K562 (cell line): ENCODE data around the gene COL11A2. TPM values are rescaled to one million over a fixed set of nuclear protein-coding genes. Genes with fewer than 3 reads are reported as not detected.

Experiments used
- ATAC-seq: fragments of 200-7000 bp; cut with Tn5 transposase; 3 replicates; pipeline ENCODE4 v1.9.1; 2020; ENCODE audit warnings: moderate library complexity
- BruUV-seq: library from RNA; stranded (reverse); fragments of 400-500 nt; replicated peaks from 2 replicates; lab custom pipeline; 2021; lab: Mats Ljungman, UMichigan
- CTCF ChIA-PET: fragments of 300-600 bp; formaldehyde crosslinking; extraction: SDS; loops from one replicate; lab custom pipeline; 2021; ENCODE audit warnings: low intra/inter-chr PET ratio; lab: Yijun Ruan, JAX
- POLR2A ChIA-PET: fragments of 300-600, 350-650 bp; sonication (Branson Sonifier 250); formaldehyde crosslinking; extraction: SDS; loops from one replicate; lab custom pipeline; 2021; ENCODE audit warnings: antibody characterized with exemption, inconsistent platforms; lab: Yijun Ruan, JAX
- DNase-seq, 4 experiments: peaks; one replicate each; pipeline versions ENCODE4 v3.0.0 to v3.0.0-alpha.2; 2011 to 2018; ENCODE audit warnings: low spot score in 3 of 4, mixed read lengths in 3 of 4; ENCODE audit errors: extremely low read depth in 1 of 4
- FAIRE-seq: peaks from 2 replicates; lab custom pipeline; 2011; peaks lifted over from hg19 to GRCh38; lab: Jason Lieb, UNC
- H2AFZ ChIP-seq: 2 replicates; pipeline ENCODE4 v1.6.0; 2011; ENCODE audit warnings: low read depth, low read length, control low read depth, inconsistent platforms
- H3K27ac ChIP-seq: fragments of 200-600 bp; 3 replicates; pipeline ENCODE4 v1.8.0; 2011; ENCODE audit warnings: low read depth, mild to moderate bottlenecking, control low read depth, inconsistent platforms, low read length, moderate library complexity, mixed read lengths; ENCODE audit errors: extremely low read depth
- H3K27me3 ChIP-seq, 2 experiments: fragments of 300-600 bp in 1 of 2; 2 replicates in 1 of 2; 3 replicates in 1 of 2; pipeline versions ENCODE4 v1.6.0 to v1.8.0; 2011; ENCODE audit warnings: inconsistent platforms in 2 of 2, low read length in 2 of 2, mild to moderate bottlenecking in 1 of 2, mixed read lengths in 1 of 2, moderate library complexity in 1 of 2; ENCODE audit not compliant: control insufficient read depth in 2 of 2, insufficient read depth in 2 of 2
- H3K36me3 ChIP-seq: fragments of 300-600 bp; 3 replicates; pipeline ENCODE4 v1.8.0; 2011; ENCODE audit warnings: mild to moderate bottlenecking, low read length, inconsistent platforms; ENCODE audit not compliant: control insufficient read depth, insufficient read depth
- H3K4me1 ChIP-seq, 2 experiments: fragments of 200-600 bp in 1 of 2; replicated peaks in 1 of 2; 2 replicates in 1 of 2; 3 replicates in 1 of 2; pipeline versions ENCODE4 v1.5.1 to v1.8.0; 2011; ENCODE audit warnings: inconsistent platforms in 2 of 2, low read length in 2 of 2, mild to moderate bottlenecking in 1 of 2, mixed read lengths in 1 of 2, moderate library complexity in 1 of 2; ENCODE audit not compliant: control insufficient read depth in 2 of 2, insufficient read depth in 2 of 2
- H3K4me2 ChIP-seq: 2 replicates; pipeline ENCODE4 v1.6.1; 2011; ENCODE audit warnings: low read length, control low read depth, inconsistent platforms, mixed read lengths; ENCODE audit not compliant: insufficient read depth
- H3K4me3 ChIP-seq: fragments of 200-600 bp; sonication (generic), shearing (Covaris generic); 2 replicates; pipeline ENCODE4 v1.5.1; 2016; ENCODE audit warnings: control low read depth, inconsistent platforms
- H3K79me2 ChIP-seq: fragments of 200-600 bp; 3 replicates; pipeline ENCODE4 v1.8.0; 2011; ENCODE audit warnings: low read length, inconsistent platforms; ENCODE audit not compliant: control insufficient read depth, insufficient read depth
- H3K9ac ChIP-seq, 2 experiments: 2 replicates each; pipeline versions ENCODE4 v1.6.0 to v1.6.1; 2011; ENCODE audit warnings: low read depth in 2 of 2, low read length in 2 of 2, control low read depth in 1 of 2, inconsistent platforms in 1 of 2, mild to moderate bottlenecking in 1 of 2, mixed read lengths in 1 of 2; ENCODE audit not compliant: insufficient read depth in 1 of 2
- H3K9me1 ChIP-seq: one replicate; pipeline ENCODE4 v1.6.0; 2011; ENCODE audit warnings: inconsistent platforms, mild to moderate bottlenecking, low read length, moderate library complexity; ENCODE audit not compliant: control insufficient read depth, insufficient read depth
- H3K9me3 ChIP-seq: replicated peaks from 2 replicates; pipeline ENCODE4 v1.5.1; 2011; ENCODE audit warnings: low read depth, low read length, inconsistent platforms; ENCODE audit not compliant: control insufficient read depth, insufficient read depth
- H4K20me1 ChIP-seq: replicated peaks from 2 replicates; pipeline ENCODE4 v1.6.1; 2011; ENCODE audit warnings: low read length, inconsistent platforms, mixed read lengths; ENCODE audit not compliant: control insufficient read depth, insufficient read depth
- AFF4 ChIP-seq: sonication (generic); formaldehyde crosslinking; IDR thresholded peaks from 2 replicates; pipeline ENCODE4 v1.8.0; 2023; ENCODE audit warnings: mild to moderate bottlenecking, missing genetic modification reagents
- BRCA1 ChIP-seq, 2 experiments: fragments of 450-650 bp in 1 of 2; sonication (generic) in 1 of 2; formaldehyde crosslinking in 1 of 2; IDR thresholded peaks; 2 replicates each; pipeline versions ENCODE4 v1.5.0 to v1.6.1; 2017 to 2020; ENCODE audit warnings: mild to moderate bottlenecking in 1 of 2, missing genetic modification reagents in 1 of 2
- HOXB6 ChIP-seq: fragments of 250-450 bp; sonication (Bioruptor Pico); IDR thresholded peaks from 2 replicates; pipeline ENCODE4 v1.5.1; 2022; ENCODE audit warnings: mild to moderate bottlenecking, borderline replicate concordance
- KDM2B ChIP-seq: fragments of 250-450 bp; sonication (Bioruptor Pico); IDR thresholded peaks from 2 replicates; pipeline ENCODE4 v1.8.0; 2021; ENCODE audit warnings: mild to moderate bottlenecking, moderate library complexity
- SMAD1 ChIP-seq: fragments of 150-350 bp; IDR thresholded peaks from 2 replicates; pipeline ENCODE4 v1.6.1; 2014; ENCODE audit warnings: low read length, low read depth; ENCODE audit not compliant: partially characterized antibody
- SMARCE1 ChIP-seq: fragments of 450-650 bp; IDR thresholded peaks from 2 replicates; pipeline ENCODE4 v1.7.1; 2016; ENCODE audit warnings: mild to moderate bottlenecking
- XRCC5 ChIP-seq: fragments of 200-400 bp; formaldehyde crosslinking; IDR thresholded peaks from 2 replicates; pipeline ENCODE4 v1.6.1; 2017; ENCODE audit warnings: low read depth, mild to moderate bottlenecking, low read length
- WGBS: fragments of 100-300 bp; shearing (Covaris generic); methylation state at CpG from one replicate; pipeline ENCODE4 v1.1.6; 2016; ENCODE audit warnings: low coverage, mixed read lengths; ENCODE audit not compliant: insufficient coverage; ENCODE audit errors: missing lambda C conversion rate; 5-methylcytosine and 5-hydroxymethylcytosine counted together
- in situ Hi-C: fragments of 300-500 bp; cut with MboI; formaldehyde crosslinking; loops from 4 replicates; pipeline ENCODE4 v1.15.0; 2018; ENCODE audit warnings: inconsistent platforms, mixed read lengths
- intact Hi-C: fragments of 100-400 bp; cut with micrococcal nuclease; formaldehyde crosslinking; loops from 2 replicates; pipeline ENCODE4 v1.14.2; 2022
- polyA plus RNA-seq, 8 experiments: library from polyadenylated mRNA; depleted of rRNA in 4 of 8; stranded (reverse) in 5 of 8; unstranded in 3 of 8; fragments of >200 nt; fragmentation: Nextera tagmentation in 2 of 8; fragmentation: Illumina TruSeq in 1 of 8; extraction: Ambion mirVana in 2 of 8; extraction: Trizol in 1 of 8; gene quantifications; 2 replicates each; pipeline versions ENCODE4 v1.2.1 to v1.2.3, GENCODE V29; 2011 to 2014; ENCODE audit warnings: inconsistent platforms in 1 of 8, missing spikeins in 1 of 8
- total RNA-seq, 7 experiments: library from RNA; depleted of rRNA in 6 of 7; stranded (reverse); fragments of >200 nt in 6 of 7; fragmentation: Illumina TruSeq in 2 of 7; extraction: Trizol in 2 of 7; gene quantifications; 2 replicates each; pipeline versions ENCODE4 v1.2.1 to v1.2.3, GENCODE V29; 2011 to 2021; ENCODE audit warnings: low replicate concordance in 1 of 7
- TF ChIP-seq, protein P1 (sequence below), 2 experiments: fragments of 450-650 bp; formaldehyde crosslinking in 1 of 2; IDR thresholded peaks; 2 replicates each; pipeline versions ENCODE4 v1.4.0 to v1.6.1; 2014 to 2020; ENCODE audit warnings: mild to moderate bottlenecking in 2 of 2, borderline replicate concordance in 1 of 2, low read depth in 1 of 2

The COL11A2 gene
- total and polyA plus RNA-seq, 9 of the 15 experiments (the other 6 are each of a cell fraction or from before 2014, with no cell fraction given): 0.04 to 0.35 (median 0.09) TPM; not detected in 1

- POLR2A ChIA-PET: interaction anchor here (0.6 to 1.7 kb wide), 4 partner anchors 146 to 309 kb away, joined by 3 to 9 read pairs (median 4); partner anchors contain the start of genes RPS18 and VPS52
- Histone ChIP-seq H4K20me1 (0 out of 2 replicates have a peak, but pooled peaks cover 2% of the 10 kb centered on the region), H3K4me1 (no peaks in the 10 kb centered on the region), H3K27me3 (peaks cover 5 to 26% of the 10 kb centered on the region in 2 experiments; a peak in 3 of 5 replicates), H2AFZ (no peak overlapping the region), H3K79me2 (no peaks in the 10 kb centered on the region), H3K9me1 (no peaks in the 10 kb centered on the region), H3K4me2 (no peak overlapping the region), H3K9ac (no peak overlapping the region), H3K27ac (no peak overlapping the region), H3K36me3 (no peaks in the 10 kb centered on the region), H3K4me3 (no peak overlapping the region), H3K9me3 (0 out of 2 replicates have a peak, but pooled peaks cover 5% of the 10 kb centered on the region)
- WGBS: 6% methylated on average over 5 of the region's 5 CpGs
- FAIRE-seq (peak; percentile 85), DNase-seq (peak; percentile 75 to 79 (median 77)), ATAC-seq (peak; percentile 91)
- CTCF ChIA-PET: interaction anchor here (0.6 to 1.5 kb wide), 5 partner anchors 22 to 121 kb away, joined by 3 to 8 read pairs (median 4); no protein-coding TSS in a partner anchor
- intact Hi-C loops: loop anchor here (10.0 kb wide), 1 partner anchor 299 kb away; the partner anchor contains the start of gene SYNGAP1
- BruUV-seq: no TSS peak
- in situ Hi-C loops: no loop called here
- TF ChIP-seq, protein P1, sequence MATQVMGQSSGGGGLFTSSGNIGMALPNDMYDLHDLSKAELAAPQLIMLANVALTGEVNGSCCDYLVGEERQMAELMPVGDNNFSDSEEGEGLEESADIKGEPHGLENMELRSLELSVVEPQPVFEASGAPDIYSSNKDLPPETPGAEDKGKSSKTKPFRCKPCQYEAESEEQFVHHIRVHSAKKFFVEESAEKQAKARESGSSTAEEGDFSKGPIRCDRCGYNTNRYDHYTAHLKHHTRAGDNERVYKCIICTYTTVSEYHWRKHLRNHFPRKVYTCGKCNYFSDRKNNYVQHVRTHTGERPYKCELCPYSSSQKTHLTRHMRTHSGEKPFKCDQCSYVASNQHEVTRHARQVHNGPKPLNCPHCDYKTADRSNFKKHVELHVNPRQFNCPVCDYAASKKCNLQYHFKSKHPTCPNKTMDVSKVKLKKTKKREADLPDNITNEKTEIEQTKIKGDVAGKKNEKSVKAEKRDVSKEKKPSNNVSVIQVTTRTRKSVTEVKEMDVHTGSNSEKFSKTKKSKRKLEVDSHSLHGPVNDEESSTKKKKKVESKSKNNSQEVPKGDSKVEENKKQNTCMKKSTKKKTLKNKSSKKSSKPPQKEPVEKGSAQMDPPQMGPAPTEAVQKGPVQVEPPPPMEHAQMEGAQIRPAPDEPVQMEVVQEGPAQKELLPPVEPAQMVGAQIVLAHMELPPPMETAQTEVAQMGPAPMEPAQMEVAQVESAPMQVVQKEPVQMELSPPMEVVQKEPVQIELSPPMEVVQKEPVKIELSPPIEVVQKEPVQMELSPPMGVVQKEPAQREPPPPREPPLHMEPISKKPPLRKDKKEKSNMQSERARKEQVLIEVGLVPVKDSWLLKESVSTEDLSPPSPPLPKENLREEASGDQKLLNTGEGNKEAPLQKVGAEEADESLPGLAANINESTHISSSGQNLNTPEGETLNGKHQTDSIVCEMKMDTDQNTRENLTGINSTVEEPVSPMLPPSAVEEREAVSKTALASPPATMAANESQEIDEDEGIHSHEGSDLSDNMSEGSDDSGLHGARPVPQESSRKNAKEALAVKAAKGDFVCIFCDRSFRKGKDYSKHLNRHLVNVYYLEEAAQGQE (IDR thresholded peaks at IDR 0.05; ENCODE audit: borderline replicate concordance): peak; percentile 36; the same call in 1 of the 2 replicates
- TF ChIP-seq, protein P1 (CRISPR knock-in tag; IDR thresholded peaks at IDR 0.05; ENCODE audit: low read depth): no peak
- TF ChIP-seq HOXB6 (CRISPR knock-in tag): no peak
- TF ChIP-seq SMARCE1: 0 out of 2 replicates have a peak, but pooled peaks have one; percentile 26
- no peak for TF ChIP-seq BRCA1 (IDR thresholded peaks at IDR 0.05)
- no peak for TF ChIP-seq BRCA1 (CRISPR knock-in tag; IDR thresholded peaks at IDR 0.05)
- 0 out of 2 replicates have a peak, but pooled peaks have one; percentile 72 for TF ChIP-seq XRCC5
- TF ChIP-seq SMAD1: no peak
- TF ChIP-seq AFF4: no peak
- TF ChIP-seq KDM2B (CRISPR knock-in tag): no peak
These were observed 66.1 kb downstream of the COL11A2 start for GRCh38 chr6:33126101-33126714.
